Activated T-helper 9 cell treated with anti-CD3 and anti-CD28 coated beads, Interleukin-2, amount 50 U/mL, for 16 hours (primary cell): Measurements from ENCODE around the gene GFOD2.

ENCODE experiments used
- DNase-seq: peaks from one replicate; pipeline ENCODE4 v3.0.0-alpha.2; 2020; ENCODE audit warnings: low read depth

Gene GFOD2

DNA sequence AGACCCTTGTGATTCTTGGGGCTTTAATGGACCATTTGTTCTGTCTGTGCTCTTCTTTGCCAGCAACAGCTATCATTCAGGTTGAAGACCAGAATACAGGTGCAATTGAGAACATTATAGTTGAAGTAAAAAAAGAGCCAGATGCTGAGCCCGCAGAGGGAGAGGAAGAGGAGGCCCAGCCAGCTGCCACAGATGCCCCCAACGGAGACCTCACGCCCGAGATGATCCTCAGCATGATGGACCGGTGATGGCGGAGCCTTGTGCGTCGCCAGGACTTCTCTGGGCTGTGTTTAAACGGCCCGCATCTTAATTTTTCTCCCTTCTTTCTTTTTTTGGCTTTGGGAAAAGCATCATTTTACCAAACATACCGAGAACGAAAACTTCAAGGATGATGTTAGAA is 81.5 kb downstream of the GFOD2 start:
- DNase-seq = no peak

DNA sequence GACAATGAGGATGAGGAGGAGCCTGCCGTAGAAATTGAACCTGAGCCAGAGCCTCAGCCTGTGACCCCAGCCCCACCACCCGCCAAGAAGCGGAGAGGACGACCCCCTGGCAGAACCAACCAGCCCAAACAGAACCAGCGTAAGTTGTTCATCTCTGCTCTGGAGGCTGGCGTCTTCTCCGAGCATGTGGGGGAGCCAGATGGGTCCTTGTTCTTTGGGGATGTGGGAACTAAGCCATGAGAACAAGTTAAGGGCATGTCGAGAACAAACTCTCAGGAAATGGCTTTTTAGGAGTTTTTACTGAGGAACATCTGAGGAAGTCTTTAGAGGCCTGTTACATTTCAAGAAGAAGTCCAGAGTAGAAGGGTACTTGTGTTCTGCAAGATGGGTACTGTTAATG is 82.4 kb downstream of the GFOD2 start:
- no peak for DNase-seq

DNA sequence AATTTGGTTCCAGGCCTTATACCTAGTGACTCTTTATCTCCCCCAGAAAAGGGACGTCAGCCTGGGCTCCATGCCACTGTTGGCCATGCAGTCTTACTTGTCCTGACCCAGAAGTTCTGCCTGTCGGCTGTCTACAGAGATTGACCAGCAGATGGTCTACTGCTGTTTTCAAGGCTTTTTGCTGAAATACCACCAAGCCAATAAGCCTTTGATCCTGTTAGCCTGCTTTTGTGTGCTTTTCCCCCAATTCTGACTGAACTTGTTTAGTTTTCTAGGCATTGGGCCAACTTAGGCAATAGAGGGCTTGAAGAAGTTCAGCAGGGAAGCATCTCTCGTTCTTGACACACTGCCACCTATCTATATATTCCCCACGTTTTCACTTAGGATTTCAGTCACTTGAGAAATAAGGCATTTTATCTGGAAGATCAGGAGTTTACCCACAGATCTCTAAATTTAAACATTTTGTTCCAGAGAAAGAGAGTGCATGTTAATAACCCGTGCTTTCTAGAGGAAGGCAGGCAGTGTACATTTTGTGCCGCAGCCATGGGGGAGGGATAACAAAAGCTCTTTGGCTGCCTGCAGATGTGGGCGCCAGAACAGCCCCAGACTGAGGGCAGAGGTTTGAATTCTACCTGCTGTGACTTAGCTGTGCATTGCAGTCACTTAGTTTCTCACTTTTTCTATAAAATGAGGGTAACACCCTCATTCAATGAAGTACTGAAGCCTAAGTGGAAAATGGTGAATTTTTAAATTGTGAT is 86.5 kb downstream of the GFOD2 start:
- no peak for DNase-seq

DNA sequence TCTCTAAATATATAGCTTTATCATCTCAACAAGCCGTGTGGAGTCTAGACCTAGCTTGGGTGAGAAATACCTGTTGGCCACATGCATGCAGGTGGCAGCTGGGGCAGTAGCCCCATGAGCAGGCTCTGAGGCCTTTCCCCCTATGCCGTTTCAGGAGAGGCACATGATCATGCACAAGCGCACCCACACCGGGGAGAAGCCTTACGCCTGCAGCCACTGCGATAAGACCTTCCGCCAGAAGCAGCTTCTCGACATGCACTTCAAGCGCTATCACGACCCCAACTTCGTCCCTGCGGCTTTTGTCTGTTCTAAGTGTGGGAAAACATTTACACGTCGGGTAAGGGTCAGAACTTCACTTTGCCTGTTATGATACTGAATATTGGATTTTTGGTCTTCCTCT is 90.9 kb downstream of the GFOD2 start:
- no peak for DNase-seq
